ENCODE data around the gene NAXE. TPM values are rescaled to one million over a fixed set of nuclear protein-coding genes. Genes with fewer than 3 reads are reported as not detected.

NAXE gene
- total RNA-seq, 1 experiment from 2014 or later: 96.6 TPM

- H3K27ac Mint-ChIP-seq: 0 out of 7 replicates have a peak overlapping the region, but pooled peaks of 1 of the 3 experiments have one; percentile 27
- no peak overlapping the region for H3K27ac ChIP-seq (ENCODE audit: insufficient read length, low read depth, low read length)
- H3K4me1 ChIP-seq (ENCODE audit: insufficient read depth, low read length): no peaks in the 10 kb centered on the region
- no peaks in the 10 kb centered on the region for H3K79me1 ChIP-seq (ENCODE audit: insufficient read depth, low read depth, low read length, poor library complexity, severe bottlenecking)
- no peaks in the 10 kb centered on the region for H3K27me3 Mint-ChIP-seq (ENCODE audit: low read depth)
- H4K91ac ChIP-seq (ENCODE audit: insufficient read length, low read depth, low read length): no peak overlapping the region
- no peak overlapping the region for H2BK15ac ChIP-seq (ENCODE audit: low read depth, low read length)
- no peaks in the 10 kb centered on the region for H3K79me2 ChIP-seq (ENCODE audit: insufficient read depth, low read length)
- no peak overlapping the region for H4K5ac ChIP-seq (ENCODE audit: insufficient read length, low read depth, low read length)
- no peak for DNase-seq
- no peak overlapping the region for H2BK5ac ChIP-seq (ENCODE audit: insufficient read length, low read length)
- no peaks in the 10 kb centered on the region for H3K9me3 Mint-ChIP-seq
- H4K8ac ChIP-seq (replicated peaks; ENCODE audit: insufficient read length, low read depth, low read length): no peak overlapping the region
- H2BK20ac ChIP-seq (ENCODE audit: low read depth, low read length, poor library complexity, severe bottlenecking): no peak overlapping the region
- H3K23me2 ChIP-seq (ENCODE audit: insufficient read length, low read depth, low read length, poor library complexity, severe bottlenecking): no peaks in the 10 kb centered on the region
- H4K20me1 ChIP-seq (ENCODE audit: control insufficient read depth, insufficient read depth, insufficient read length): no peaks in the 10 kb centered on the region
- H2AK5ac ChIP-seq (ENCODE audit: insufficient read length, low read length): no peak overlapping the region
- no peak overlapping the region for H3K23ac ChIP-seq (ENCODE audit: insufficient read length, low read depth, low read length)
- H3K4me1 Mint-ChIP-seq: no peaks in the 10 kb centered on the region
- no peak overlapping the region for H2BK12ac ChIP-seq (ENCODE audit: insufficient read length, low read depth, low read length)
- H2AFZ ChIP-seq (ENCODE audit: low read length): no peak overlapping the region
- no peak overlapping the region for H3K14ac ChIP-seq (ENCODE audit: insufficient read depth, low read length)
- no peaks in the 10 kb centered on the region for H3K9me3 ChIP-seq (ENCODE audit: control insufficient read depth, low read depth, low read length)
- H3K27me3 ChIP-seq (ENCODE audit: insufficient read depth, low read length): no peaks in the 10 kb centered on the region
- no peak overlapping the region for H3K18ac ChIP-seq (ENCODE audit: insufficient read length, low read depth, low read length)
- no peak overlapping the region for H3K56ac ChIP-seq (ENCODE audit: insufficient read length, low read depth, low read length)
- no peak overlapping the region for H3K9ac ChIP-seq (ENCODE audit: extremely low read depth, insufficient read length, low read length)
- WGBS (ENCODE audit: extremely low coverage, insufficient read length, low lambda C conversion rate): no CpG with 5 or more reads among the region's 3 CpGs
- H3K4me3 Mint-ChIP-seq: no peak overlapping the region
- H3T11ph ChIP-seq (ENCODE audit: low read length): no peak overlapping the region
- H3K4me2 ChIP-seq (ENCODE audit: insufficient read depth, insufficient read length, low read length): no peak overlapping the region
- TF ChIP-seq CTCF (conservative IDR thresholded peaks at IDR 0.05): no peak
- H2BK120ac ChIP-seq (ENCODE audit: low read depth, low read length, poor library complexity, severe bottlenecking): no peak overlapping the region
- H3K36me3 Mint-ChIP-seq (ENCODE audit: insufficient read depth in 1 of 3, low read depth in 3 of 3): peaks cover 10 to 45% (median 43%) of the 10 kb centered on the region in 3 experiments
- H3K4ac ChIP-seq (ENCODE audit: low read depth, low read length): no peak overlapping the region
Observed at GRCh38 chr1:156544592-156545102, 46.9 kb upstream of the NAXE start.

All from H9 (cell line).